PFSK-1 (cell line): ENCODE results near the gene FBXL13.

Experiments used
- FOXP2 ChIP-seq: optimal IDR thresholded peaks from 2 replicates; pipeline ENCODE3; 2011; ENCODE audit warnings: borderline replicate concordance, control low read depth, inconsistent platforms; ENCODE audit not compliant: insufficient read depth; ENCODE audit errors: extremely low read length, extremely low read depth
- POLR2AphosphoS5 ChIP-seq: IDR thresholded peaks from 2 replicates; pipeline ENCODE4 v1.6.1; 2012; ENCODE audit warnings: low read depth, mild to moderate bottlenecking, control low read depth, low read length, moderate library complexity
- REST ChIP-seq, 2 experiments: IDR thresholded peaks; 2 replicates each; pipeline versions ENCODE4 v1.6.1 to v1.8.0; 2011 to 2012; ENCODE audit warnings: low read depth in 2 of 2, low read length in 2 of 2, control low read depth in 1 of 2, inconsistent platforms in 1 of 2, mild to moderate bottlenecking in 1 of 2, moderate library complexity in 1 of 2; ENCODE audit not compliant: insufficient read depth in 1 of 2
- SIN3A ChIP-seq: IDR thresholded peaks from 2 replicates; pipeline ENCODE4 v1.6.1; 2012; ENCODE audit warnings: mild to moderate bottlenecking, low read length, moderate library complexity, borderline replicate concordance; ENCODE audit not compliant: insufficient read depth
- TAF1 ChIP-seq: IDR thresholded peaks from 2 replicates; pipeline ENCODE4 v1.6.1; 2012; ENCODE audit warnings: low read length, control low read depth, borderline replicate concordance; ENCODE audit not compliant: insufficient read depth

The FBXL13 gene

DNA sequence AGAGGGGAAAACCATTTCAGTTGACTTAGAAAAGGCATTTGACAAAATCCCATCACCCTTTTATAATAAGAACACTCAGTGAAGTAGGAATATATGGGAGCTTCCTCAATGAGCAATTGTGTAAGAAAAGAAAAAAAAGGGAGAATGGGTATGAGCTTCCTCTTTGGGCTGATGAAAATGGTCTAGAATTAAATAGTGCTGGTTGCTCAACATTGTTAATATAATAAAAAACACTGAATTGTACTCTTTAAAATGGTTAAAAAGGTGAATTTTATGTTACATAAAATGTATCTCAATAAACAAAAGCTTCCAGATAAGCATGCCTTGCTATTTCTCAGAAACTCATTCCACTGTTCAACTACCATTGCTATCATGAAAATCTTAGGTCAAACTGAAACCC, 121.2 kb downstream of the FBXL13 start:
- TF ChIP-seq POLR2AphosphoS5 (no peak), FOXP2 (no peak), SIN3A (no peak), TAF1 (no peak), REST (IDR thresholded peaks at IDR 0.05; ENCODE audit: insufficient read depth in 1 of 2, low read depth in 2 of 2, low read length in 2 of 2) (no peak)

DNA sequence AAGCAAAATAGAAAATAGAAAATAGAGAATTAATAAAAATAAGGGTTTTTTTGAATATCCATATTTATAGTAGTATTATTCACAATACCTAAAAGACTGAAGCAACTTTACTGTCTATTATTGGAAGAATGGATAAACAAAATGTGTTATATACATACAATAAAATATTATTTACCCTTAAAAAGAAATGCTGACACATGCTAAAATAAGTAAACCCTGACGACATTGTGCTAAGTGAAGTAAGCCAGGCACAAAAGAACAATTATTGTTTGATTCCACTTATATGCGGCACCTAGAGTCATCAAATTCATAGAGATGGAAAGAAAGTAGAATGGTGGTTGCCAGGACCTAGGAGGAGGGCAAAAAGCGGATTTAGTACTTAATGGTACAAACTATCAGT, 122.8 kb downstream of the FBXL13 start:
- TF ChIP-seq FOXP2 (no peak), TAF1 (no peak), REST (IDR thresholded peaks at IDR 0.05; ENCODE audit: insufficient read depth in 1 of 2, low read depth in 2 of 2, low read length in 2 of 2) (no peak), POLR2AphosphoS5 (no peak), SIN3A (no peak)

DNA sequence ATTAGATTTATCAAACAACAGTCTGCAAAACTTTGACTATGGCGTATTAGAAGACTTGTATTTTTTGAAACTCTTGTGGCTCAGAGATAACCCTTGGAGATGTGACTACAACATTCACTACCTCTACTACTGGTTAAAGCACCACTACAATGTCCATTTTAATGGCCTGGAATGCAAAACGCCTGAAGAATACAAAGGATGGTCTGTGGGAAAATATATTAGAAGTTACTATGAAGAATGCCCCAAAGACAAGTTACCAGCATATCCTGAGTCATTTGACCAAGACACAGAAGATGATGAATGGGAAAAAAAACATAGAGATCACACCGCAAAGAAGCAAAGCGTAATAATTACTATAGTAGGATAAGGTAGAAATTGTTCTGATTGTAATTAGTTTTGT, 130.4 kb downstream of the FBXL13 start:
- TF ChIP-seq FOXP2 = no peak
- no peak for TF ChIP-seq SIN3A
- TF ChIP-seq REST (IDR thresholded peaks at IDR 0.05; ENCODE audit: insufficient read depth in 1 of 2, low read depth in 2 of 2, low read length in 2 of 2) = no peak
- no peak for TF ChIP-seq POLR2AphosphoS5
- TF ChIP-seq TAF1 = no peak

- TF ChIP-seq POLR2AphosphoS5 = no peak
- no peak for TF ChIP-seq REST (IDR thresholded peaks at IDR 0.05; ENCODE audit: insufficient read depth in 1 of 2, low read depth in 2 of 2, low read length in 2 of 2)
- no peak for TF ChIP-seq FOXP2
- no peak for TF ChIP-seq SIN3A
- TF ChIP-seq TAF1 = no peak
Measured at GRCh38 chr7:102943423-102944169, 131.0 kb downstream of the FBXL13 start.

GRCh38 chr7:102942868-102943267, 131.7 kb downstream of the FBXL13 start:
- TF ChIP-seq TAF1 (no peak), POLR2AphosphoS5 (no peak), FOXP2 (no peak), REST (IDR thresholded peaks at IDR 0.05; ENCODE audit: insufficient read depth in 1 of 2, low read depth in 2 of 2, low read length in 2 of 2) (no peak), SIN3A (no peak)
